LNCAP (cell line): ENCODE data around the gene TMEM132D.

ENCODE experiments used
- TF ChIP-seq, protein P1 (sequence below): fragments of 450-650 bp; IDR thresholded peaks from 2 replicates; pipeline ENCODE4 v1.5.1; 2017; ENCODE audit warnings: mild to moderate bottlenecking

TMEM132D gene

GRCh38 chr12:129556082-129556481 lies 347.7 kb downstream of the TMEM132D start:
- TF ChIP-seq, protein P1, sequence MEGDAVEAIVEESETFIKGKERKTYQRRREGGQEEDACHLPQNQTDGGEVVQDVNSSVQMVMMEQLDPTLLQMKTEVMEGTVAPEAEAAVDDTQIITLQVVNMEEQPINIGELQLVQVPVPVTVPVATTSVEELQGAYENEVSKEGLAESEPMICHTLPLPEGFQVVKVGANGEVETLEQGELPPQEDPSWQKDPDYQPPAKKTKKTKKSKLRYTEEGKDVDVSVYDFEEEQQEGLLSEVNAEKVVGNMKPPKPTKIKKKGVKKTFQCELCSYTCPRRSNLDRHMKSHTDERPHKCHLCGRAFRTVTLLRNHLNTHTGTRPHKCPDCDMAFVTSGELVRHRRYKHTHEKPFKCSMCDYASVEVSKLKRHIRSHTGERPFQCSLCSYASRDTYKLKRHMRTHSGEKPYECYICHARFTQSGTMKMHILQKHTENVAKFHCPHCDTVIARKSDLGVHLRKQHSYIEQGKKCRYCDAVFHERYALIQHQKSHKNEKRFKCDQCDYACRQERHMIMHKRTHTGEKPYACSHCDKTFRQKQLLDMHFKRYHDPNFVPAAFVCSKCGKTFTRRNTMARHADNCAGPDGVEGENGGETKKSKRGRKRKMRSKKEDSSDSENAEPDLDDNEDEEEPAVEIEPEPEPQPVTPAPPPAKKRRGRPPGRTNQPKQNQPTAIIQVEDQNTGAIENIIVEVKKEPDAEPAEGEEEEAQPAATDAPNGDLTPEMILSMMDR = no peak

- TF ChIP-seq, protein P1 = no peak
Observed at GRCh38 chr12:129552996-129553750, 350.7 kb downstream of the TMEM132D start.

DNA sequence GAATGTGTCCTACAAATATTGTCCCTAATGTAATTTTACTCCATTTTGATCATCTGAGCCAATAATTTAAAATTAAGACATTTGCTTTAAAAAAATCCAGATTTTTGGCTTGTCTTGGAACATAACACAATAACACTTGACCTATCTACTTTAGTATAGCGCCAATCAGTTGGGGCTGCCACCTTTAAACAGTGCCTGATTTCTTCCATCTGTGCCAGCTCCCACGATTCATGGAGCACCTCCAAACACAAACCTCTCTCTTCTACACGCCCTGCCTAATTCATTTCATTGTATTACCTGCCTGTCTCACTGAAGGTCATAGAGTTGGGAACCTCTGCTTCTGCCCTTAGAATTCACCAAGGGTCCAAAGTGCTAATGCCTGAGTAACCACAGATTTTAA lies 352.4 kb downstream of the TMEM132D start:
- TF ChIP-seq, protein P1 = no peak

- TF ChIP-seq, protein P1 = no peak
Observed at GRCh38 chr12:129550353-129550752, 353.5 kb downstream of the TMEM132D start.

DNA sequence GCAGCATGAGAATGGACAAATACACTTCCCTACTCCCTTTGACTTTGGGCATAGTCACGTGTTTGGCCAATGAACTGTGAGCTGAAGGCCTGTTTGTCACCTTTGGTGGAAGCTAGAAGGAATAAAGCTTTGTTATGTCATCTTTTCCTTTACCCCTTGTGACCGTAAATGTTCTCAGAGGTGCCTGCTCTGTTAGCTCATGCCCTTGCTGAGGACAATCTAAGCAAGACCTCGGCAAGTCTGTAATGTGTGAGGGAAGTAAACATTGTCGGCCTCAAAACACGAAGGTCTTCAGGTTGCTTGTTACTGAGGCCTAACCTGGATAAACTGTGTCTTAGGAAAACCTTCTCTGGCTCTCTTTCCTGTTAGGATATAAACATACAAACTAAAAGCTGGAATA lies 354.2 kb downstream of the TMEM132D start:
- TF ChIP-seq, protein P1 = no peak

DNA sequence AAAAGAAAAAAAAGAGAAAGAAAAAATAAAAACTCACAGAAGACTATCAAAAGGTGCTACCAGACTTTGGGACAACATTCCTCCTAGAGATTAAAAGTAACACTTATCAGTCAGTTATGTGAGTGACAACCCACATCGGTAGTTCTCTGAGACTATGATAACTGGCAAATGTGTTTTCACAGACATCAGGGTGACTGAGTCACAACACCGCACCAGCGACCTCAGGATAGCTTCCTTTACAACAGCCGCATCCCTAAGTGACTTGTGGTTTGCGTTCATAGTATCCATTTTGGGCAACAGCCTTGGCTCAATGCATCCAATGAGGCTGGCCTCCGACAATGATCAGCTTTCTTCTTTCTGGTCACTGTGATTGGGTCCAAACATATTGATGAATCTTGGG lies 359.1 kb downstream of the TMEM132D start:
- TF ChIP-seq, protein P1 = no peak

- TF ChIP-seq, protein P1 = no peak
Observed at GRCh38 chr12:129540954-129541353, 362.9 kb downstream of the TMEM132D start.

- TF ChIP-seq, protein P1 = no peak
Observed at GRCh38 chr12:129540249-129540648, 363.6 kb downstream of the TMEM132D start.
